Activated CD8-positive, alpha-beta memory T cell treated with anti-CD3 and anti-CD28 coated beads, Interleukin-2, amount 50 U/mL, for 48 hours (primary cell): ENCODE data around the gene VIT.

ENCODE experiments used
- DNase-seq: peaks from one replicate; pipeline ENCODE4 v3.0.0-alpha.2; 2020

VIT gene

DNA sequence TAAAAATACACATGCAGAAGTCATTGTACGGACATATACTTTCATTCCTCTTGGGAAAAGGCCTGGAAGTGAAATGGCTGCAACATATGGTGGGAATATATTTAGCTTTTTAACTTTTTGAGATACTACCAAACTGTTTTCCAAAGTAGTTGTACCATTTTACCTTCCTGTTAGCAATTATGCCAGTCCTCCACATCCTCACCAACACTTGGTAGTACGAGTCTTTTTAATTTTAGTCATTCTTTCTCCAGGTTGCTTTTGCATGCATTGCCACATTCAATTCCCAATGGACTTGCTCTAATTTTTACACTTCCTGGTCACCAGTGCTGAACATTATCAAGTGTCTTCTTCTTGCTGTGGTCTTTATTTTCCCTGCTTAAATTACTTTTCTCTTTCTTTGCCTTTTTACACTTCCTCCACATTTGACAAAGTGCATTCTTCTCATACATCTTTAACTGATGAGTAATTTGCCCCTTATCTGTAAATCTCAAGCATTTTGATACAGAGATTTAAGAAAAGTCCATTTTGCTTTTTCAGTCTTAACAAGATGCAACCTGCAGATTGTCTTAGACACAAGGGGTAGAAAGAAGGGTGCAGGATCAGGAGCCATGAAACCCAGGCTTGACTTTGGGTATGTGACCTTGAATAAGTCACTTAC is 14.5 kb downstream of the VIT start:
- no peak for DNase-seq

DNA sequence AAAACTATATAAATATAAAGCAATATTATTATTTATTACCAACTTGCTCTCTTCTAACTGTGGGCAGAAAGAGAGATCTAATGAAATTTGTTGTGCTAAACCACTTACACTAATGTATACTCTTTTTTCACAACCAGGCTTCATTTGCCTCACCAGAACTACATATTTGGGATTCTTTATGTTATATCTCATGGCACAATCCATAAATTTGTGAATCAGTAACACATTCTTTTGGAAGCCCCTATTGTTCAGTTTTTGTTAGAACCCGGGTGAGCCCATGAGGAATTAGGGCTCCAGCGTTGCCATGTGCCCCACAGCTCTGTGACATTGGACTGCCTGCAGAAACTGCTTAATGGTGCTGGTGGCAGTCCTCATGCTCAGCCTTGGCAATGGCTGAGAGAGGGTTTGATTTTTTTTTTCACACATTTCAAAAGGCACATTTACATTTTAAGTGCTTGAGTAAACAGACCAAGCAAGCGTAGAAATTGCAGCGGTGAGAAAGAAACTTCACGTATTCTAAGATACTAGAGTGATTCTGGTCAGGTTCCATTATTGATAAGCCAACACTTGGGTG is 15.3 kb downstream of the VIT start:
- DNase-seq, result no peak

DNA sequence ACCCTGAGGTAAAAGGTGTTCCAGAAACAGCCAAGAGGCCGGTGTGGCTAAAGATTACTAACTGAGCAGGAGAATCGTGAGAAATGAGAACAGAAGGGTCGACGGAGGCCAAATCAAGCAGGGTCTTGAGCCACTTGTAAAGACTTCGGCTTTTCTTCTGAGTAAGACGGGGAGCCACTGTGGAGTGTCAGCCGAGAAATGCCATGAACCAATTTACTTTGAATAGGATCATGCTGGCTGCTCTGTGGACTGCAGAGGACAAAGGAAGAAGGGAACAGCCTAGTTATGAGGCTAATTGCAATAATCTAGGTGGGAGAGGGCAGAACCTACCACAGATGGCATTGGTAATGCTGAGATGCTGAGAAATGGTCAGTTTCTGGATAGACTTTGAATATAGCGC is 16.8 kb downstream of the VIT start:
- no peak for DNase-seq

DNA sequence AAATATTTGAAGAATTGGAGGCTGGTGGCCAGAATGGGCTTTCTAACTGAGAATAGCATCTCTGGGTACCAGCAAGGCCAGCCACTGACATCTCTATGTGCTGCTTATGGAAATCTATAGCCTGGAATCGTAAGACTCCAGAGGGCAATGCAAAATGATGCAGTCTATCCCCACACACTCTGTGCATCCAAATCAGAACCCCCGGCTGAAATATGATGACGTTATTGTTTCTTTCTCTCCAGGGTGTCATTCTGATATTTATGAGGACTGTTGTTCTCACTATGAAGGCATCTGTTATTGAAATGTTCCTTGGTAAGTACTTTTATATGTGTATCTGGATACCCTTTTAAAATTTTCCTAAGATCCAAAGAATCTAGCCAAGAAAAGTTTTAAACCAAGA is 19.6 kb downstream of the VIT start:
- no peak for DNase-seq

DNA sequence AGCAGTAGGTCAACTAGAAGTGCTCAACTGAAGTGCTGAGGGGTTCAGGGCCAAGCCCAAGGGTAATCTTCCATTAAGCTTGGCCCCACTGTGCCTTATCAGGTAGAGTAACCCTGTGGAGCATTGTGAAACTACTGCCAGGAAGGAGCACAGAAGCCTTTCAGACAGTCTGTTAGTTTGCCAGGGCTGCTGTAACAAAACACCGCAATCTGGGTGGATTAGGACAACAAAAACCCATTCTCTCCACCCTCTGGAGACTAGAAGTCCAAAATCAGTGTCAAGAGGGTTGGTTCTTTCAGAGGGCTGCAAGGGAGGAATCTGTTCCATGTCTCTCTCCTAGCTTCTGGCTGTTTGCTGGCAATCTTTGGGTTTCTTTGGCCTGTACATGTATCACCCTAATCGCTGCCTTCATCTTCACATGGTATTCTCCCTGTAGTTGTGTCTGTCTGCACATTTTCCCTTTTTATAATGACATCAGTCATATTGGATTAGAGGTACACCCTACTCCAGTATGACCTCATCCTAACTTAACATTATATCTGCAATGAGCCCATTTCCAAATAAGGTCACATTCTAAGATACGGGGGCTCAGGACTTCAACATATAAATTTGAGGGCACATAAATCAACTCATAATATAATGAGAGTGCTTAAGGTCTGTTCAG is 21.2 kb downstream of the VIT start:
- DNase-seq, result no peak

DNA sequence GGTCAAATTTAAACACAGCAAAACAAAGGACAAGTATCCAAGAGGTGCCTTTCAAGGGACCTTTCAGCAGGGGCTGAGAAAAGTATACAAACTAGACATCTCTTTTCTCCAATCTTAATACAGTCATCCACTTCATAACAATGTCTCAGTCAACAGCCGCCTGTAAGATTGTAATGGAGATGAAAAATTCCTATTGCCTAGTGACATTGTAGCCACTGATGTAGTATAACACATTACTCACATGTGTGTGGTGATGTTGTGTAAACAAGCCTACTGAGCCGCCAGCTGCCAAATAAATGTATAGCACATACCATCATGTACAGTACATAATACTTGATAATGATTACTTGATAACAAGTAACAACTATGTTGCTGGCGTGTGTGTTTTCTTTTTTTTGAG is 31.0 kb downstream of the VIT start:
- DNase-seq, result no peak

GRCh38 chr2:36729067-36729466 is 32.6 kb downstream of the VIT start:
- DNase-seq, result no peak

GRCh38 chr2:36731941-36732672 is 35.6 kb downstream of the VIT start:
- no peak for DNase-seq

GRCh38 chr2:36732673-36733036 is 36.1 kb downstream of the VIT start:
- DNase-seq, result no peak

DNA sequence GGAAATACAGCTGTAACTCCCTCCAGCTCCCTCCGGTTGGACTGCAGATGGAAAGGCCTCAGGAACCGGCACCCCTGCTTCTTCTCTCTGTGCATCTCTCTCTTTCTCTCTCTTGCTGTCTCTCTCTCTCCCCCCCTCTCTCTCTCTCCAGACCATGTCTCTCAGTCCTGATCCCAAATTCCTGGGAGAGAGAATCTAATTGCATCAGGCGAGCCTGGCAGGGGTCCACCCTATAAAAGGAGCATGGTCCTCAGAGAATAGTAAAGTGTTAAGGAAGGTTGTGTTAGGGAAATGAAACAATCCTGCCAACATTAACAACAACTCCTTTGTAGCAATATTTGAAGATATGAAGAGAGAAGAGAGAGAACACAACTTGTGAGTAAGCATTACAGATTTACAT is 36.7 kb downstream of the VIT start:
- DNase-seq, result no peak

DNA sequence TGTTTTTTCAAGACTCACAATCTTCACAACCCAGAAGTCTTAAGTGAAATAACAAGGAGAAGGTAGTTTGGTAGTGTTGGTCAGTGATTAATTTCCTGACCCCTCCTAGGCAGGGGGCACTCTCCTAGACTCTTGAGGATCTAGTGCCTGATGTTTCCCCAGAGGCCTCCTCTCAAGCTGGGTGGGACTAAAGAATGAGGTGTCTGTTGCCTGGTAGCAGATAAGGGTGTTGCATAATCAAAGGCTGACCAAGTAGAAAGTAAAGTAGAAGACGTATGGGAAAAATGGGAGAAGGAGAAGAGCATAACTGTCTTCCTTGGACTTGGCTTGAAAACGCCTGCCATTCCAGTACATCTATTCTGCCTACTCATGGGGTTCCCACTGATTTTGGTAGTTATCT is 37.8 kb downstream of the VIT start:
- DNase-seq, result no peak

DNA sequence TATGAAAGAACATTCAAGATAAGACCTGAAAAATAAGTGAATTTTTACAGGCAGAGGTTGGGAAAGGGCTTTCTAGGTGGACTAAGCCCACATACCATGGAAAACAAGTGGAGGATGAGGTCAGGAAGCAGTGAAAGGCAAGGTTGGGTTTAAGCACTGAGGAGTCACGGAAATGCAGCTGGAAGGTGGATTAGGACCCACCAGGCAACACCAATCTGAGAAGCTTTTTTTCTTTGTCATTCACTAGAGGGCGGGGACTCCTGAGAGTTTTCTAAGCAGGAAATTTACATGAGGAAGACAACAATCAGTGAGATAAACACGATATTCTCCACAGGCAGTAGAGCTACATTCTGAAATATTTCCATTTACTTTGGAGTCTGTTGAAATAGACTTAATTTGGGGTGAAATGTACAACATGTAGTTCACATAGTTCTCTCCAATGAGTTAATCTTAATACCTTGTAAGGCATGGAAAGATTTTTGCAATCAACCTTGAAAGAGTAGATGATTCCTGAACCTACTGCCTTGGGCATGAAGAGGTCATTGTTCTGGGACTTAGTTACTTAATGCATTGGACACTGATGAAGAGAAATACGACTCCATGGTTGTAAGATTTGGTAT is 40.7 kb downstream of the VIT start:
- DNase-seq, result no peak

DNA sequence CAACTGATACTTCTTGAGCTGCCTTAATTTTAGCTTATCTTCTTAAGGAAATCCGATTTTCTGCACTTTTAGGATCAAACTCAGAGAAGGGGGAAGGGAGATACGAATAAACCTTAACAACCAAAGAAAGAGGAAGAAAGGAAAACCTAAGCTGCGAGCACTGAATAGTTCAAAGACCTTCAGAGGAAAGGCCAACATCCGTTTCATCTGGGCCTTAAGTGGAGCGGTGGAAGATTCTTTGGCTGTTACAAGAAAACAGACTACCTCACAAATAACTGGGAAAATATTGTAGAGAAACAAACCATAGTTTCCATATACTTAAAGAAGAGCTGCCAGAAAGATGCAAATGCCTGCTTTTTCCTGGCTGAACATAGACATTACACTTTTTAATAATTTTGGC is 43.6 kb downstream of the VIT start:
- no peak for DNase-seq

- no peak for DNase-seq
Observed at GRCh38 chr2:36741188-36741837, 44.8 kb downstream of the VIT start.

- DNase-seq, result no peak
Observed at GRCh38 chr2:36743954-36744353, 47.4 kb downstream of the VIT start.

GRCh38 chr2:36748166-36748565 is 51.7 kb downstream of the VIT start:
- no peak for DNase-seq

- no peak for DNase-seq
Observed at GRCh38 chr2:36750101-36750500, 53.6 kb downstream of the VIT start.

DNA sequence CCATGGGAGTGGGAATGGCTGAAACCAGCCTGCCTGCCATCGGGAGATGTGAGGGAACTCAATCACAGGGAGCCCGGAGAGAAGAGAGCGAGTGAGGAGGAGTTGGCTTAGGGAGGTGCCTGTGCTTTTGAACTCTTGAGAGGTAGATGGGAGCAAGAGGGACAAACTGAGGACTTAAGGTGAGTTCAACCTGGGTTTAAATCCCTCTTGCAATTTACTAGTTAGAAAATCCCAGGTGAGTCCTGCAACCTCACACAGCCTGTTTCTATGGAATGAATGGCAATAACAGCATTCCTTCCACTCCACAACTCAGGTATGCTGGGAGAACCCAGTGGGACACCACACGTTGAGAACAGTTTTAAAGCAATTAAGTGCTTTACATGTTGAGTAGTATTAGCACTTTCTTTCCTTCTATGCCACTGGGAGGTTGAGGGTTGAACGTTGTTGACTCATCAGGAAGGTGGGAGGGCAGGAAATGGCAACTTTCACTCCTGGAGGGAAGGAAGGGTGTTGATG is 57.3 kb downstream of the VIT start:
- no peak for DNase-seq

- DNase-seq, result no peak
Observed at GRCh38 chr2:36754578-36754977, 58.1 kb downstream of the VIT start.

DNA sequence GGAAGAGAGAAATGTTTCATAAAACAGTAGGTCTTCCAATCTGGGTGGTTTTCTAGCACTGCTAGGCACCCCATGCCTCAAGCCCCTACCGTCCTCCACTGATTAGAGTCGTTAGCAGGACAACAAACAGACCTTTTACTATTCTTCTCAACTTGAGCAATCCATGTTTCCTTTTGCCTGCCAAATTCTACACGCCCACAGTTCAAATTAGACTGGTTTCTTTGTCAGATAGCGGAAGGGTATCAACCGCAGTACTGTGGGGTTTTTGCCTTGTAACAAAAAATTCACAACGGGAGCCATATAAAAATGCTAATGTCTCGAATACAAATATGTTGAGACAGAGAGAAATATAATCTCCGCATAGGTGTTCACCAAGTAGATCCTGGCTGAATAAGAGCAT is 59.9 kb downstream of the VIT start:
- no peak for DNase-seq

- no peak for DNase-seq
Observed at GRCh38 chr2:36762764-36763490, 66.4 kb downstream of the VIT start.

GRCh38 chr2:36769106-36769505 is 72.6 kb downstream of the VIT start:
- DNase-seq, result no peak
